Thymus (tissue), 11 donors: ENCODE results near the gene CTPS1. TPM values are rescaled to one million over a fixed set of nuclear protein-coding genes. Genes with fewer than 3 reads are reported as not detected.

Source experiments
- DNase-seq, 9 donors: peaks; one replicate each; pipeline ENCODE4 v3.0.0-alpha.2; 2013; ENCODE audit warnings: low spot score in 9 of 9, low read depth in 6 of 9, missing footprints in 1 of 9
- H3K27ac ChIP-seq, 2 donors: one replicate each; pipeline ENCODE4 v1.5.1; 2013; ENCODE audit warnings: control low read depth in 1 of 2, low read depth in 1 of 2, low read length in 1 of 2, mild to moderate bottlenecking in 1 of 2, moderate library complexity in 1 of 2
- H3K27me3 ChIP-seq, 2 donors: one replicate each; pipeline ENCODE4 v1.5.1; 2013; ENCODE audit warnings: low read length in 1 of 2; ENCODE audit not compliant: control insufficient read depth in 2 of 2, insufficient read depth in 1 of 2
- H3K36me3 ChIP-seq, 2 donors: one replicate each; pipeline ENCODE4 v1.5.1; 2013; ENCODE audit warnings: low read length in 1 of 2, mild to moderate bottlenecking in 1 of 2, moderate library complexity in 1 of 2; ENCODE audit not compliant: control insufficient read depth in 2 of 2, insufficient read depth in 2 of 2
- H3K4me1 ChIP-seq, 2 donors: one replicate each; pipeline ENCODE4 v1.5.1; 2013; ENCODE audit warnings: low read length in 2 of 2; ENCODE audit not compliant: control insufficient read depth in 2 of 2, insufficient read depth in 2 of 2
- H3K4me3 ChIP-seq, 2 donors: one replicate each; pipeline ENCODE4 v1.5.1; 2013; ENCODE audit warnings: low read length in 2 of 2, control low read depth in 1 of 2, mild to moderate bottlenecking in 1 of 2
- H3K9me3 ChIP-seq, 2 donors: one replicate each; pipeline ENCODE4 v1.5.1; 2013; ENCODE audit warnings: low read length in 1 of 2, mild to moderate bottlenecking in 1 of 2; ENCODE audit not compliant: control insufficient read depth in 2 of 2, insufficient read depth in 1 of 2
- WGBS: extraction: QIAGEN DNeasy Blood & Tissue Kit; methylation state at CpG from one replicate; pipeline ENCODE4 v1.1.7; 2013; 5-methylcytosine and 5-hydroxymethylcytosine counted together
- polyA plus RNA-seq: library from polyadenylated mRNA; stranded (reverse); fragments of 200-250 nt; gene quantifications from one replicate; pipeline ENCODE4 v1.2.3, GENCODE V29; 2013
- total RNA-seq: library from RNA; stranded (reverse); fragments of 120-200 nt; gene quantifications from one replicate; pipeline ENCODE4 v1.2.4, GENCODE V29; 2013
- donor health status: healthy.

Gene CTPS1
- total and polyA plus RNA-seq, 2 donors, result 13.4 to 23.2 TPM

GRCh38 chr1:41053316-41053715 is 73.8 kb downstream of the CTPS1 start:
- no peaks in the 10 kb centered on the region for H3K27me3 ChIP-seq
- no peak overlapping the region for H3K27ac ChIP-seq
- no peaks in the 10 kb centered on the region for H3K4me1 ChIP-seq
- DNase-seq, result no peak
- H3K36me3 ChIP-seq, result peaks cover 22 to 26% of the 10 kb centered on the region in 2 donors
- H3K9me3 ChIP-seq, result no peaks in the 10 kb centered on the region
- WGBS, result 84% methylated on average over 2 of the region's 2 CpGs
- no peak overlapping the region for H3K4me3 ChIP-seq

GRCh38 chr1:41056907-41057306 is 77.4 kb downstream of the CTPS1 start:
- no peak overlapping the region for H3K27ac ChIP-seq
- peaks cover 0 to 4% of the 10 kb centered on the region in 2 donors for H3K9me3 ChIP-seq
- 97% methylated on average over 5 of the region's 5 CpGs for WGBS
- no peaks in the 10 kb centered on the region for H3K4me1 ChIP-seq
- no peak overlapping the region for H3K4me3 ChIP-seq
- H3K27me3 ChIP-seq, result no peaks in the 10 kb centered on the region
- H3K36me3 ChIP-seq, result peaks cover 16 to 29% of the 10 kb centered on the region in 2 donors
- no peak for DNase-seq

Other genes starting within 250 kb of the CTPS1 start
- gene KCNQ4, start 195.9 kb upstream of the CTPS1 start, total RNA-seq, result 0.47 TPM
- 1.1 TPM for gene KCNQ4, start 195.9 kb upstream of the CTPS1 start, polyA plus RNA-seq
- 1.3 TPM for gene CITED4, start 117.3 kb upstream of the CTPS1 start, total RNA-seq
- 6.8 TPM for gene CITED4, start 117.3 kb upstream of the CTPS1 start, polyA plus RNA-seq
- gene SLFNL1, start 42.0 kb downstream of the CTPS1 start, total RNA-seq, result 0.19 TPM
- gene SLFNL1, start 42.0 kb downstream of the CTPS1 start, polyA plus RNA-seq, result 0.82 TPM